ENCODE measurements around the gene B3GNT2. TPM values are rescaled to one million over a fixed set of nuclear protein-coding genes. Genes with fewer than 3 reads are reported as not detected.

The B3GNT2 gene
- total and polyA plus RNA-seq, 9 donors = 6.7 to 20.6 (median 11.2) TPM

DNA sequence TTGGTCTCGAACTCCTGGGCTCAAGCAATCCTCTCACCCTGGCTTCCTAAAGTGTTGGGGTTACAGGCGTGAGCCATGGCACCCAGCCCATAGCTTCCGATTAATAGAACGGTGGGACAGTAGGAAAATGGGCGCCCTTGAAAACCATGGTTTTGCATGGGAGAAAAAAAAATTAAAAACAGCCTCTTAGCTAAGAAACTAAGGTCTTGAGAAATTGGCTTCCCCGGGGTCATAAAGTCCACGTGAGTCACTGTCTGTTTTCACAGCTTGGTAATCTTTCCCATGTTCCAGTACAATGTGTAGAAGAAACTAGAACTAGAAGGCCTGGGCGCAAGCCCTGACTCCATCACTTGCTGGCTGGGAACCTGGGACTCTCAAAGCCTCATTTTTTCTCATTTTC lies 20.7 kb downstream of the B3GNT2 start:
- DNase-seq = peak in 3 of 5 donors; percentile 37 to 76 (median 44)
- Histone ChIP-seq H3K4me1 (ENCODE audit: insufficient read depth) (peaks cover 11% of the 10 kb centered on the region), H3K27ac (no peak overlapping the region), H3K4me3 (no peak overlapping the region), H3K9me3 (no peaks in the 10 kb centered on the region), H3K27me3 (no peaks in the 10 kb centered on the region), H3K36me3 (no peaks in the 10 kb centered on the region)
- WGBS, 3 donors = 45 to 71% (median 64%) methylated on average over 8 of the region's 8 CpGs
- intact Hi-C loops (cut with DNase I) = no loop called here
- no peak for TF ChIP-seq POLR2A (IDR thresholded peaks at IDR 0.05)
- TF ChIP-seq, protein P1, sequence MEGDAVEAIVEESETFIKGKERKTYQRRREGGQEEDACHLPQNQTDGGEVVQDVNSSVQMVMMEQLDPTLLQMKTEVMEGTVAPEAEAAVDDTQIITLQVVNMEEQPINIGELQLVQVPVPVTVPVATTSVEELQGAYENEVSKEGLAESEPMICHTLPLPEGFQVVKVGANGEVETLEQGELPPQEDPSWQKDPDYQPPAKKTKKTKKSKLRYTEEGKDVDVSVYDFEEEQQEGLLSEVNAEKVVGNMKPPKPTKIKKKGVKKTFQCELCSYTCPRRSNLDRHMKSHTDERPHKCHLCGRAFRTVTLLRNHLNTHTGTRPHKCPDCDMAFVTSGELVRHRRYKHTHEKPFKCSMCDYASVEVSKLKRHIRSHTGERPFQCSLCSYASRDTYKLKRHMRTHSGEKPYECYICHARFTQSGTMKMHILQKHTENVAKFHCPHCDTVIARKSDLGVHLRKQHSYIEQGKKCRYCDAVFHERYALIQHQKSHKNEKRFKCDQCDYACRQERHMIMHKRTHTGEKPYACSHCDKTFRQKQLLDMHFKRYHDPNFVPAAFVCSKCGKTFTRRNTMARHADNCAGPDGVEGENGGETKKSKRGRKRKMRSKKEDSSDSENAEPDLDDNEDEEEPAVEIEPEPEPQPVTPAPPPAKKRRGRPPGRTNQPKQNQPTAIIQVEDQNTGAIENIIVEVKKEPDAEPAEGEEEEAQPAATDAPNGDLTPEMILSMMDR (IDR thresholded peaks at IDR 0.05) = no peak
- no peak for TF ChIP-seq EP300 (IDR thresholded peaks at IDR 0.05)

DNA sequence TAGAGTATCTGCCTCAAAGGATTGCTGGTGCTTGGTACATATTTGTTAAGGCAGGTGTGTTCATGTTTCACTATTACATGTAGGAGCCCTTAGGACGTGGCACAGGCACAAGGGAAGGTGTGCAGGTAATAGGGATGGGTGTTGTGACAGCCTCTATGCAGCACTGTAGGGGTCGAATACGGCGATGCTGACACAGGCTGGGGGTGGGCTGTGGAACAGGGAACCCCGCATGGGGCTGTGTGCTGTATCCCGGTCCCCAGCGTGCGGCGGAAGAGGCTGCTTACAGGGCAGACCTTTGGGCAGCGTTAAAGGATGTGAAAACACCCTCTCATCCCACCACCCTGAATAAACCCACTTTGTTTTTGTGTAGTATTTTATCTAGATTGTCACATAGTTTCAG lies 21.5 kb downstream of the B3GNT2 start:
- Histone ChIP-seq H3K36me3 (no peaks in the 10 kb centered on the region), H3K4me1 (ENCODE audit: insufficient read depth) (peaks cover 11% of the 10 kb centered on the region), H3K27me3 (no peaks in the 10 kb centered on the region), H3K27ac (peak overlapping the region in 1 of 2 donors; percentile 44), H3K9me3 (no peaks in the 10 kb centered on the region), H3K4me3 (no peak overlapping the region)
- TF ChIP-seq, protein P1 (IDR thresholded peaks at IDR 0.05) = no peak
- TF ChIP-seq EP300 (IDR thresholded peaks at IDR 0.05) = no peak
- TF ChIP-seq POLR2A (IDR thresholded peaks at IDR 0.05) = no peak
- 68 to 88% (median 73%) methylated on average over 10 of the region's 10 CpGs for WGBS, 3 donors
- no peak for DNase-seq
- intact Hi-C loops (cut with DNase I) = no loop called here

DNA sequence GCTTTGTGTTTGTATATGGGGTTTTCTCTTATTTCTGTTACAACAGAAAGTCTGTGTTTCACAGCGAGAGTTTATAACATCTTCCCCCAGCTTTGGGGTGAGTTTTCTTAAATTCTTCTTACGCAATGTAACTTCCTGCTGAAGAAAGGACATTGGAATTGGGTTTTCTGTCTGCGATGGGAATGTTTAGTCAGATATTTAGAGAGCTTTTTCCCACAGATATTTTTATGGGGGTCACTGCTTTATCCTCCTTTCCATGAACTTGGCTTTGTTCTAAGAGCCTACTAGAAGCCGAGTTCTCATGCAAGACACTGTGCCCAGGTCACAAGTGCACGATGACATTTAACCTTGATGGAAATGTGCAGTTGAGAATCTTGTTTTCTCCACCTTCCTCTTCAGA lies 22.1 kb downstream of the B3GNT2 start:
- no peaks in the 10 kb centered on the region for H3K9me3 ChIP-seq
- TF ChIP-seq POLR2A (IDR thresholded peaks at IDR 0.05) (no peak), EP300 (IDR thresholded peaks at IDR 0.05) (no peak)
- TF ChIP-seq, protein P1 (IDR thresholded peaks at IDR 0.05) = no peak
- no peaks in the 10 kb centered on the region for H3K36me3 ChIP-seq
- H3K27me3 ChIP-seq = no peaks in the 10 kb centered on the region
- WGBS, 3 donors = 38 to 63% (median 56%) methylated on average over 5 of the region's 5 CpGs
- peaks cover 11% of the 10 kb centered on the region for H3K4me1 ChIP-seq (ENCODE audit: insufficient read depth)
- no peak for DNase-seq
- intact Hi-C loops (cut with DNase I) = no loop called here
- peak overlapping the region in 1 of 2 donors; percentile 44 for H3K27ac ChIP-seq
- H3K4me3 ChIP-seq = no peak overlapping the region

DNA sequence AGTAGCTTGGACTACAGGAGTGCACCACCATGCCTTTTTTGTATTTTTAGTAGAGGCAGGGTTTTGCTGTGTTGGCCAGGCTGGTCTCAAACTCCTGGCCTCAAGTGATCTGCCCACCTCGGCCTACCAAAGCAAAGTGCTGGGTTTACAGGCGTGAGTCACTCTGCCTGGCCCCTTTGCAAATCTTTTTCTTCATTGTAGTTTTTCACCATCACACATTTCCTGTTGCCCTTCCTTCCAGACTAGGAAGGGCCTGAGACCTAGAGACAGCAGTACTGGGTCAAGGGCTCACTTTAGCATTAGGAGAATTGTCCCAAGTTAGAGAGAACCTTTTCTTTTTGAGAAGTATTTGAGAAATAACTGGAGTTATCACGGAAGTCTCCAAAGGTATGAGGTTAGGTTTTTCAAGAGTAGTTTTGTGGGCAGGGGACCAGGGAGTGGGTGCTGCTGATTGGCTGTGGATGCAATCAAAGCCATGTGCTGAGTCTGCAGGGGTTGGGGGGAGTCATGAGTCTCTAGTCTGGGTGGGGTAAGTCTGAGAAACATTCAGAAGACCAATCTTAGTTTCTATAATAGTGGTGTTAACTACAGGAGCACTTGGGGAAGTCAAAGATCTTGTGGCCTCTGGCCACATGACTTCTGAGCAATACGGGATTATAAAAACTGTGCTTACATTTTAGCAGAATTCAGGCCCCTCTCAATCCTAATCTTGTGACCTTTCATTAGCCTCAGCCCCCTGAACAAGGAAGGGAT lies 23.7 kb downstream of the B3GNT2 start:
- Histone ChIP-seq H3K9me3 (no peaks in the 10 kb centered on the region), H3K27ac (no peak overlapping the region), H3K4me3 (no peak overlapping the region), H3K27me3 (no peaks in the 10 kb centered on the region), H3K36me3 (no peaks in the 10 kb centered on the region), H3K4me1 (ENCODE audit: insufficient read depth) (peaks cover 11% of the 10 kb centered on the region)
- intact Hi-C loops (cut with DNase I) = no loop called here
- TF ChIP-seq EP300 (IDR thresholded peaks at IDR 0.05) (no peak), POLR2A (IDR thresholded peaks at IDR 0.05) (no peak)
- TF ChIP-seq, protein P1 (IDR thresholded peaks at IDR 0.05) = no peak
- 74 to 93% (median 79%) methylated on average over 4 of the region's 4 CpGs for WGBS, 3 donors
- no peak for DNase-seq

Data from ovary (tissue), 9 donors.